Measurements from ENCODE around the gene ITGB7. TPM values are rescaled to one million over a fixed set of nuclear protein-coding genes. Genes with fewer than 3 reads are reported as not detected.

Gene ITGB7
- total RNA-seq, 1 experiment from 2014 or later, result 0.98 TPM

GRCh38 chr12:53218551-53219291 lies 11.7 kb upstream of the ITGB7 start:
- H3K27ac ChIP-seq (ENCODE audit: low read length), result peak overlapping the region; percentile 84
- no peaks in the 10 kb centered on the region for H3K27me3 ChIP-seq (ENCODE audit: control insufficient read depth, insufficient read depth, low read length)
- ATAC-seq, result no peak
- intact Hi-C loops (cut with micrococcal nuclease; ENCODE audit: unreplicated experiment), result loop anchor here (5.0 kb wide), 1 partner anchor 34 kb away; a partner anchor contains a TSS
- BruUV-seq (replicated peaks), result no TSS peak
- H3K36me3 ChIP-seq (ENCODE audit: control insufficient read depth, insufficient read depth, low read length), result no peaks in the 10 kb centered on the region
- POLR2A ChIA-PET, result no interaction called here
- H3K4me1 ChIP-seq (ENCODE audit: control insufficient read depth, insufficient read depth, low read length), result peaks cover 52% of the 10 kb centered on the region
- in situ Hi-C loops (cut with HindIII; ENCODE audit: low pct_unique_long_range_greater_than_20kb, low sequenced_read_pairs), result no loop called here
- DNase-seq (ENCODE audit: low read depth, low spot score), result no peak
- CTCF ChIA-PET, result interaction anchor here (0.6 kb wide), 2 partner anchors 46 to 105 kb away, joined by 3 to 4 read pairs; no protein-coding TSS in a partner anchor
- H3K9me3 ChIP-seq (ENCODE audit: control insufficient read depth, insufficient read depth, low read depth, low read length), result no peaks in the 10 kb centered on the region
- TF ChIP-seq POLR2AphosphoS5 (IDR thresholded peaks at IDR 0.05; ENCODE audit: low read depth, low read length) (no peak), REST (IDR thresholded peaks at IDR 0.05; ENCODE audit: insufficient read depth in 1 of 2, low read depth in 2 of 2, low read length in 1 of 2) (no peak), TCF7L2 (IDR thresholded peaks at IDR 0.05; ENCODE audit: low read depth, low read length) (no peak), SIN3A (IDR thresholded peaks at IDR 0.05; ENCODE audit: borderline replicate concordance, insufficient read depth, low read depth, low read length) (no peak)
- TF ChIP-seq, protein P1, sequence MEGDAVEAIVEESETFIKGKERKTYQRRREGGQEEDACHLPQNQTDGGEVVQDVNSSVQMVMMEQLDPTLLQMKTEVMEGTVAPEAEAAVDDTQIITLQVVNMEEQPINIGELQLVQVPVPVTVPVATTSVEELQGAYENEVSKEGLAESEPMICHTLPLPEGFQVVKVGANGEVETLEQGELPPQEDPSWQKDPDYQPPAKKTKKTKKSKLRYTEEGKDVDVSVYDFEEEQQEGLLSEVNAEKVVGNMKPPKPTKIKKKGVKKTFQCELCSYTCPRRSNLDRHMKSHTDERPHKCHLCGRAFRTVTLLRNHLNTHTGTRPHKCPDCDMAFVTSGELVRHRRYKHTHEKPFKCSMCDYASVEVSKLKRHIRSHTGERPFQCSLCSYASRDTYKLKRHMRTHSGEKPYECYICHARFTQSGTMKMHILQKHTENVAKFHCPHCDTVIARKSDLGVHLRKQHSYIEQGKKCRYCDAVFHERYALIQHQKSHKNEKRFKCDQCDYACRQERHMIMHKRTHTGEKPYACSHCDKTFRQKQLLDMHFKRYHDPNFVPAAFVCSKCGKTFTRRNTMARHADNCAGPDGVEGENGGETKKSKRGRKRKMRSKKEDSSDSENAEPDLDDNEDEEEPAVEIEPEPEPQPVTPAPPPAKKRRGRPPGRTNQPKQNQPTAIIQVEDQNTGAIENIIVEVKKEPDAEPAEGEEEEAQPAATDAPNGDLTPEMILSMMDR (IDR thresholded peaks at IDR 0.05), result no peak
- H3K4me3 ChIP-seq (ENCODE audit: low read depth in 2 of 2, low read length in 2 of 2), result peak overlapping the region; percentile 68 to 79

- Histone ChIP-seq H3K27me3 (ENCODE audit: control insufficient read depth, insufficient read depth, low read length) (no peaks in the 10 kb centered on the region), H3K9me3 (ENCODE audit: control insufficient read depth, insufficient read depth, low read depth, low read length) (no peaks in the 10 kb centered on the region), H3K27ac (ENCODE audit: low read length) (peak overlapping the region; percentile 73), H3K4me1 (ENCODE audit: control insufficient read depth, insufficient read depth, low read length) (peaks cover 44% of the 10 kb centered on the region), H3K36me3 (ENCODE audit: control insufficient read depth, insufficient read depth, low read length) (no peaks in the 10 kb centered on the region), H3K4me3 (ENCODE audit: low read depth in 2 of 2, low read length in 2 of 2) (peak overlapping the region; percentile 68 to 79; a peak in 3 of 4 replicates)
- TF ChIP-seq, protein P1 (IDR thresholded peaks at IDR 0.05), result no peak
- TF ChIP-seq TCF7L2 (IDR thresholded peaks at IDR 0.05; ENCODE audit: low read depth, low read length) (0 out of 2 replicates have a peak, but pooled peaks have one; percentile 29), POLR2AphosphoS5 (IDR thresholded peaks at IDR 0.05; ENCODE audit: low read depth, low read length) (no peak), SIN3A (IDR thresholded peaks at IDR 0.05; ENCODE audit: borderline replicate concordance, insufficient read depth, low read depth, low read length) (no peak)
- ATAC-seq (no peak), DNase-seq (ENCODE audit: low read depth, low spot score) (no peak)
- intact Hi-C loops (cut with micrococcal nuclease; ENCODE audit: unreplicated experiment) (loop anchor here (5.0 kb wide), 1 partner anchor 34 kb away; a partner anchor contains a TSS), in situ Hi-C loops (cut with HindIII; ENCODE audit: low pct_unique_long_range_greater_than_20kb, low sequenced_read_pairs) (no loop called here)
- CTCF ChIA-PET, result interaction anchor here (0.6 kb wide), 2 partner anchors 46 to 106 kb away, joined by 3 to 4 read pairs; no protein-coding TSS in a partner anchor
- POLR2A ChIA-PET, result no interaction called here
- BruUV-seq (replicated peaks), result TSS peak; percentile 11
Measured at GRCh38 chr12:53217931-53218307, 10.9 kb upstream of the ITGB7 start.

Measured in Panc1 (cell line).